ENCODE results near the gene PALLD. TPM values are rescaled to one million over a fixed set of nuclear protein-coding genes. Genes with fewer than 3 reads are reported as not detected.

PALLD gene
- total and polyA plus RNA-seq, 7 donors, result 40.7 to 1,991 (median 1,233) TPM

DNA sequence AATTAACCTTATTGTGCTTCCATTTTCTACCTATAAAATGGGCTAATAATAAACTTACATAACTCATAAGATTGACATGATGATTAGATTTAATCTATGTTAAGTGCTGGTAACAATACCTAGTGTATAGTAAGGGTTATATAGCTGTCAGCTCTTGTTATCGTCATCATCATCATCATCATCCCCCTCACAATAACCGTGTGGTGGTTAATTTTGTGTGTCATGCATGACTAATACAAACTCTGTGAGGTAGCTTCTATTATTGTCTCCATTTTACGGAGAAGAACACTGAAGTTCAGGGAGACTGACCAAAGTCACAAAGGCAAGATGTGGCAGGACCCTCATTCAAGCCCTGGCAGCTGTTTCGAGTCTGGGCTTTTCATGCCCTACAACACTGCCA is 211.3 kb downstream of the PALLD start:
- H3K4me3 ChIP-seq, result no peak overlapping the region
- TF ChIP-seq POLR2AphosphoS5 (IDR thresholded peaks at IDR 0.05) (no peak), EP300 (IDR thresholded peaks at IDR 0.05) (no peak), POLR2A (IDR thresholded peaks at IDR 0.05) (no peak)
- TF ChIP-seq, protein P1, sequence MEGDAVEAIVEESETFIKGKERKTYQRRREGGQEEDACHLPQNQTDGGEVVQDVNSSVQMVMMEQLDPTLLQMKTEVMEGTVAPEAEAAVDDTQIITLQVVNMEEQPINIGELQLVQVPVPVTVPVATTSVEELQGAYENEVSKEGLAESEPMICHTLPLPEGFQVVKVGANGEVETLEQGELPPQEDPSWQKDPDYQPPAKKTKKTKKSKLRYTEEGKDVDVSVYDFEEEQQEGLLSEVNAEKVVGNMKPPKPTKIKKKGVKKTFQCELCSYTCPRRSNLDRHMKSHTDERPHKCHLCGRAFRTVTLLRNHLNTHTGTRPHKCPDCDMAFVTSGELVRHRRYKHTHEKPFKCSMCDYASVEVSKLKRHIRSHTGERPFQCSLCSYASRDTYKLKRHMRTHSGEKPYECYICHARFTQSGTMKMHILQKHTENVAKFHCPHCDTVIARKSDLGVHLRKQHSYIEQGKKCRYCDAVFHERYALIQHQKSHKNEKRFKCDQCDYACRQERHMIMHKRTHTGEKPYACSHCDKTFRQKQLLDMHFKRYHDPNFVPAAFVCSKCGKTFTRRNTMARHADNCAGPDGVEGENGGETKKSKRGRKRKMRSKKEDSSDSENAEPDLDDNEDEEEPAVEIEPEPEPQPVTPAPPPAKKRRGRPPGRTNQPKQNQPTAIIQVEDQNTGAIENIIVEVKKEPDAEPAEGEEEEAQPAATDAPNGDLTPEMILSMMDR (IDR thresholded peaks at IDR 0.05), result no peak
- intact Hi-C loops (cut with DNase I), result loop anchor here (2.0 to 5.0 kb wide), 2 partner anchors 121 to 215 kb away; no protein-coding TSS in a partner anchor
- WGBS, 2 donors, result 85 to 89% methylated on average over 4 of the region's 4 CpGs
- H3K4me1 ChIP-seq, result peaks cover 0 to 31% (median 27%) of the 10 kb centered on the region in 4 donors
- no peak for DNase-seq
- no peaks in the 10 kb centered on the region for H3K9me3 ChIP-seq
- H3K27me3 ChIP-seq, result no peaks in the 10 kb centered on the region
- peak overlapping the region in 1 of 4 donors; percentile 34 for H3K27ac ChIP-seq
- no peaks in the 10 kb centered on the region for H3K36me3 ChIP-seq

DNA sequence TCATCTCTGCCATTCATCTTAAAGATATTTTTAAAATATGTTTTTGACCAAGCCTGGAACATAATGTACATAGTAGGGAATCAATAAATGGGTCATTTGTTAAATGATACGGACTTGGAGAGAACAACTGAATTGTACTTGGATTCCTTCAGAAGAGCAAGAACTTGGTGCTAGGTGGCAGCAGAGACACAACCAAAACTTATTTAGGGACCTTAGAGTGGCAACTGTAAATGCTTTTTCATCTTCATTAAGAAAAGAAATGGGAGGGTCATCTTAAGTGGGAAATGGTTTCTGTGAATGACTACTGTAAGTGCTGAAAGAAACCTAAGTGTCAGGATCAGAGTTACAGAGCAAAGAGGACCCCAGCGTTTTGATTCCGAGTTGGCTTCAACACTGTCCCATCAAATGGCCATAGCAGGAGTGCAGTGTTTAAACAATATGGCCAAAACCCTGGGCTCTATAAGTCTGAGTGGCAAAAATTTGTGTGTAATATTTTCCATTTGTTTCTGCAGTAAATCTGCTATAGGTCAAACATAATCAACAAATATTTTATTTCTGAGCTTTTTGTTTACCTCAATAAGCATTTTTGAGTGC is 213.6 kb downstream of the PALLD start:
- H3K27ac ChIP-seq, result peak overlapping the region; percentile 68 to 91 (median 83)
- no peak overlapping the region for H3K4me3 ChIP-seq
- no peak for TF ChIP-seq EP300 (IDR thresholded peaks at IDR 0.05)
- TF ChIP-seq, protein P1 (IDR thresholded peaks at IDR 0.05), result peak; percentile 57 to 68 (median 64)
- TF ChIP-seq POLR2AphosphoS5 (IDR thresholded peaks at IDR 0.05), result peak in 1 of 4 donors; percentile 9
- no peak for TF ChIP-seq POLR2A (IDR thresholded peaks at IDR 0.05)
- H3K9me3 ChIP-seq, result no peaks in the 10 kb centered on the region
- no peak for DNase-seq
- intact Hi-C loops (cut with DNase I), result loop anchor here (1.0 to 5.0 kb wide), 5 partner anchors 73 to 207 kb away; no protein-coding TSS in a partner anchor
- no peaks in the 10 kb centered on the region for H3K27me3 ChIP-seq
- H3K4me1 ChIP-seq, result peaks cover 0 to 35% (median 28%) of the 10 kb centered on the region in 4 donors
- WGBS, 2 donors, result 68 to 69% methylated on average over 3 of the region's 3 CpGs
- H3K36me3 ChIP-seq, result no peaks in the 10 kb centered on the region

DNA sequence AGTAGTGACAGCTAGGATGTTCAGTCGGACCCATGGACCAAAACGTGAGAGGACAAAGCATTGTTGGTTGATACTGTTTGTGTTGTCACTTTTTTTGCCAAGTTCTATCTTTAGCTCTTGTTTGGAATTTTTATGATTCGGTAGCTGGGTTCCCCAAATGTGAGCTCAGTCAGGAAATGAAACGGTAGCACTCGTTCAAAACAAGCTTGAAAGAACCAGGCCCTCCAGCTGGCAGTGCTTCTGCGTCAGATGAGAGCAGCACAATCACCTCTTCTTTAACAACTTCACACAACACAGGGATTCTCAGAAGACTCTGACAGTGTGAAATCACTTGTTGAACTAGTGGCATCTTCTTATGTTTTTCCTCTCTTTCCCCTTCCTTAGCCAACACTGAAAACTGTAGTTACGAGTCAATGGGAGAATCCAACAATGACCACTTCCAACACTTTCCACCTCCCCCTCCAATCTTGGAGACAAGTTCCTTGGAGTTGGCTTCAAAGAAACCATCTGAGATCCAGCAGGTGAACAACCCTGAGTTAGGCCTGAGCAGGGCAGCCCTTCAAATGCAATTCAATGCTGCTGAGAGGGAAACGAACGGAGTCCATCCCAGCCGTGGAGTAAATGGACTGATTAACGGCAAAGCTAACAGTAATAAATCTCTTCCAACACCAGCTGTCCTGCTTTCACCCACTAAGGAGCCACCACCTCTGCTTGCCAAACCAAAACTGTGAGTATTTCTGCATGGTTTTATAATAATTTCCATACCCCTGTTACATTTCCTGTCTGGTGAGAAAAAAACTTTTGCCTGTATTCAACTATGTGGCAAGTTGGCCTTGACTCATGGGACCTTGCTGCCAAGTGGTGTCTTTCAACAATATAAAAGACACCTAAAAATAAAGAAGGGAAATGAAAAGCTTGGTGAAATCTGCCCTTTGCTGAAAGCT is 214.6 kb downstream of the PALLD start:
- no peak overlapping the region for H3K4me3 ChIP-seq
- H3K27me3 ChIP-seq, result no peaks in the 10 kb centered on the region
- H3K4me1 ChIP-seq, result peaks cover 0 to 43% (median 36%) of the 10 kb centered on the region in 4 donors
- WGBS, 2 donors, result 59 to 73% methylated on average over 11 of the region's 11 CpGs
- H3K36me3 ChIP-seq, result no peaks in the 10 kb centered on the region
- H3K9me3 ChIP-seq, result no peaks in the 10 kb centered on the region
- peak; percentile 89 for DNase-seq
- intact Hi-C loops (cut with DNase I), result loop anchor here (2.0 to 5.0 kb wide), 4 partner anchors 74 to 171 kb away; no protein-coding TSS in a partner anchor
- TF ChIP-seq EP300 (IDR thresholded peaks at IDR 0.05) (peak in 3 of 4 donors; percentile 10 to 77 (median 40)), POLR2AphosphoS5 (IDR thresholded peaks at IDR 0.05) (peak in 3 of 4 donors; percentile 43 to 63 (median 60))
- TF ChIP-seq, protein P1 (IDR thresholded peaks at IDR 0.05), result no peak
- peak overlapping the region; percentile 68 to 91 (median 83) for H3K27ac ChIP-seq

DNA sequence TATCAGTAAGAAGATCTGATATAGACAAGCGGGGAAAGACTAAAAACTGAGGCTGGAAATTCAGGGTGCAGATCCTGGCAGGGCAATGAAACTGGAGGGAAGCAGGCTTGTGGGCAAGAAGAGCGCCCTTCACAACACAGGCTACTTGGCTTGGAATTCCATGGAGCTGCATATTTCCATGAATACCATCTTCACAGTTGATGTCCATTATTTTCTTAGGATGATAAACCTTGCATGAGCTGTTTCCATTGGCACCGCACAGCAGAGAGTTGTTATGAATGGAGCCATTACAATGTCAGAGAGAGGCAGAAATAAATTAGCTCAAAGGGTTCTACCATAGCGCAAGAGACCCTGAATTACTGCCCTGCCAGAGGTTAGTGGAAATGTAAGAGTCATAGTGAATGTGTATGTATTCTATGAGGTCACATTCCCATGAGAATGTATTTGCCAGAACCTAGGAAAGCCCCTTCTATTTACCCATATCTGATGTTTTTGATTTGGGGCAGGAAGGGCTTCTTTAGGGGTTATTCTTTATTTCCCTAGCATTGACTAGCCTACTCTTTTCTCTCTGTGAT is 215.6 kb downstream of the PALLD start:
- 96 to 98% methylated on average over 4 of the region's 4 CpGs for WGBS, 2 donors
- intact Hi-C loops (cut with DNase I), result loop anchor here (5.0 kb wide), 2 partner anchors 75 to 170 kb away; no protein-coding TSS in a partner anchor
- H3K27ac ChIP-seq, result peak overlapping the region; percentile 68 to 91 (median 83)
- H3K4me3 ChIP-seq, result no peak overlapping the region
- H3K27me3 ChIP-seq, result no peaks in the 10 kb centered on the region
- TF ChIP-seq EP300 (IDR thresholded peaks at IDR 0.05) (no peak), POLR2AphosphoS5 (IDR thresholded peaks at IDR 0.05) (no peak), POLR2A (IDR thresholded peaks at IDR 0.05) (no peak)
- TF ChIP-seq, protein P1 (IDR thresholded peaks at IDR 0.05), result no peak
- peaks cover 0 to 52% (median 45%) of the 10 kb centered on the region in 4 donors for H3K4me1 ChIP-seq
- DNase-seq, result no peak
- H3K36me3 ChIP-seq, result no peaks in the 10 kb centered on the region
- no peaks in the 10 kb centered on the region for H3K9me3 ChIP-seq

Measured in sigmoid colon (tissue), 7 donors.